ENCODE data around the gene SNX18. TPM values are rescaled to one million over a fixed set of nuclear protein-coding genes. Genes with fewer than 3 reads are reported as not detected.

The SNX18 gene
- total and polyA plus RNA-seq, 2 experiments from 2014 or later, result 4.7 to 33.0 TPM

DNA sequence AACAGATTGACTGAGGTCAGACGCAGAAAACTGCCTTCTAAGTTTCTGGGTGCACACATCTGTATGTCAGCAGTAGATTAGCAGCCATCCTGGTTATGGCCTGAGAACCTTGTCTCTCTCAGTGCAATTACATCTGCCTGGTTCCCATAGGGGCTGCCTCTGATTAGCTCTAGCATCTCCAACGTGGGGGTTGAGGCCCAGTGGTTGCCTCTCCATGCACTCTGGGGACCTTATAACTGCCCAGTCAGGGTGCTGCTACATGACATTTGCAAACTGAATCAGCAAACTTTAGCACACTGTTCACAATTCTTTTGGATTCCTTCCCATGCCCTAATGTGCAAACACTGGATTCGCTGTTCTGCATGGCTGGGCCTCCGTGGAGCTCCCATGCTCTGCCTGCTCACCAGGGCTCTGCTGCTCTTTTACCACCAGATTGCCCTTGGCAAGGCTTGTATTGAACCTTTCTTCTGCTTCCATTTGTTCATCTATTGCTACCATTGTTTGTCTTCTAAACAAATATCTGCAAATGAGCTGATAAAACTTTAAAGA is 36.2 kb downstream of the SNX18 start (continued):
- TF ChIP-seq, protein P1, sequence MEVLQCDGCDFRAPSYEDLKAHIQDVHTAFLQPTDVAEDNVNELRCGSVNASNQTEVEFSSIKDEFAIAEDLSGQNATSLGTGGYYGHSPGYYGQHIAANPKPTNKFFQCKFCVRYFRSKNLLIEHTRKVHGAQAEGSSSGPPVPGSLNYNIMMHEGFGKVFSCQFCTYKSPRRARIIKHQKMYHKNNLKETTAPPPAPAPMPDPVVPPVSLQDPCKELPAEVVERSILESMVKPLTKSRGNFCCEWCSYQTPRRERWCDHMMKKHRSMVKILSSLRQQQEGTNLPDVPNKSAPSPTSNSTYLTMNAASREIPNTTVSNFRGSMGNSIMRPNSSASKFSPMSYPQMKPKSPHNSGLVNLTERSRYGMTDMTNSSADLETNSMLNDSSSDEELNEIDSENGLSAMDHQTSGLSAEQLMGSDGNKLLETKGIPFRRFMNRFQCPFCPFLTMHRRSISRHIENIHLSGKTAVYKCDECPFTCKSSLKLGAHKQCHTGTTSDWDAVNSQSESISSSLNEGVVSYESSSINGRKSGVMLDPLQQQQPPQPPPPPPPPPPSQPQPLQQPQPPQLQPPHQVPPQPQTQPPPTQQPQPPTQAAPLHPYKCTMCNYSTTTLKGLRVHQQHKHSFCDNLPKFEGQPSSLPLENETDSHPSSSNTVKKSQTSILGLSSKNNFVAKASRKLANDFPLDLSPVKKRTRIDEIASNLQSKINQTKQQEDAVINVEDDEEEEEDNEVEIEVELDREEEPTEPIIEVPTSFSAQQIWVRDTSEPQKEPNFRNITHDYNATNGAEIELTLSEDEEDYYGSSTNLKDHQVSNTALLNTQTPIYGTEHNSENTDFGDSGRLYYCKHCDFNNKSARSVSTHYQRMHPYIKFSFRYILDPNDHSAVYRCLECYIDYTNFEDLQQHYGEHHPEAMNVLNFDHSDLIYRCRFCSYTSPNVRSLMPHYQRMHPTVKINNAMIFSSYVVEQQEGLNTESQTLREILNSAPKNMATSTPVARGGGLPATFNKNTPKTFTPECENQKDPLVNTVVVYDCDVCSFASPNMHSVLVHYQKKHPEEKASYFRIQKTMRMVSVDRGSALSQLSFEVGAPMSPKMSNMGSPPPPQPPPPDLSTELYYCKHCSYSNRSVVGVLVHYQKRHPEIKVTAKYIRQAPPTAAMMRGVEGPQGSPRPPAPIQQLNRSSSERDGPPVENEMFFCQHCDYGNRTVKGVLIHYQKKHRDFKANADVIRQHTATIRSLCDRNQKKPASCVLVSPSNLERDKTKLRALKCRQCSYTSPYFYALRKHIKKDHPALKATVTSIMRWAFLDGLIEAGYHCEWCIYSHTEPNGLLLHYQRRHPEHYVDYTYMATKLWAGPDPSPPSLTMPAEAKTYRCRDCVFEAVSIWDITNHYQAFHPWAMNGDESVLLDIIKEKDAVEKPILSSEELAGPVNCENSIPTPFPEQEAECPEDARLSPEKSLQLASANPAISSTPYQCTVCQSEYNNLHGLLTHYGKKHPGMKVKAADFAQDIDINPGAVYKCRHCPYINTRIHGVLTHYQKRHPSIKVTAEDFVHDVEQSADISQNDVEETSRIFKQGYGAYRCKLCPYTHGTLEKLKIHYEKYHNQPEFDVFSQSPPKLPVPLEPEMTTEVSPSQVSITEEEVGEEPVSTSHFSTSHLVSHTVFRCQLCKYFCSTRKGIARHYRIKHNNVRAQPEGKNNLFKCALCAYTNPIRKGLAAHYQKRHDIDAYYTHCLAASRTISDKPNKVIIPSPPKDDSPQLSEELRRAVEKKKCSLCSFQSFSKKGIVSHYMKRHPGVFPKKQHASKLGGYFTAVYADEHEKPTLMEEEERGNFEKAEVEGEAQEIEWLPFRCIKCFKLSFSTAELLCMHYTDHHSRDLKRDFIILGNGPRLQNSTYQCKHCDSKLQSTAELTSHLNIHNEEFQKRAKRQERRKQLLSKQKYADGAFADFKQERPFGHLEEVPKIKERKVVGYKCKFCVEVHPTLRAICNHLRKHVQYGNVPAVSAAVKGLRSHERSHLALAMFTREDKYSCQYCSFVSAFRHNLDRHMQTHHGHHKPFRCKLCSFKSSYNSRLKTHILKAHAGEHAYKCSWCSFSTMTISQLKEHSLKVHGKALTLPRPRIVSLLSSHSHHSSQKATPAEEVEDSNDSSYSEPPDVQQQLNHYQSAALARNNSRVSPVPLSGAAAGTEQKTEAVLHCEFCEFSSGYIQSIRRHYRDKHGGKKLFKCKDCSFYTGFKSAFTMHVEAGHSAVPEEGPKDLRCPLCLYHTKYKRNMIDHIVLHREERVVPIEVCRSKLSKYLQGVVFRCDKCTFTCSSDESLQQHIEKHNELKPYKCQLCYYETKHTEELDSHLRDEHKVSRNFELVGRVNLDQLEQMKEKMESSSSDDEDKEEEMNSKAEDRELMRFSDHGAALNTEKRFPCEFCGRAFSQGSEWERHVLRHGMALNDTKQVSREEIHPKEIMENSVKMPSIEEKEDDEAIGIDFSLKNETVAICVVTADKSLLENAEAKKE (CRISPR knock-in tag; IDR thresholded peaks at IDR 0.05), result no peak
- no peak for TF ChIP-seq POLR2AphosphoS5 (IDR thresholded peaks at IDR 0.05; ENCODE audit: low read depth)

DNA sequence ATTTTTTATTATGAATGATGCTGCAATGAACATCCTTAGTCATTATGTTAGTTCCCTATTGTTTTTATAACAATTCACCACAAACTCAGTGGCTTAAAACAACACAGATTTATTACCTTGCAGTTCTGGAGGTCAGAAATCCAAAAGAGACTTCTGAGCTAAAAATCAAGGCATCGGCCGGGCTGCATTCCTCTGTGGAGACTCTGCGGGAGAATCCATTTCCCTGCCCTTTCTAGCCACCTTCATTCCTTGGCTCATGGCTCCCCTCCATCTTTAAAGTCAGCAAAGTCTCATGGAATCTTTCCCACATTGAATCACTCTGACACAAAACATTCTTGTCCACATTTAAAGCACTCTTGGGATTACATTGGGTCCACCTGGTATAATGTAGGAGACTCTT is 38.6 kb downstream of the SNX18 start:
- no peak overlapping the region for H3K27ac Mint-ChIP-seq
- 0 out of 3 replicates have a peak, but pooled peaks cover 4% of the 10 kb centered on the region for H3K9me3 Mint-ChIP-seq
- no peak for TF ChIP-seq NANOG (IDR thresholded peaks at IDR 0.05; ENCODE audit: borderline replicate concordance)
- no peak for TF ChIP-seq JUNB (IDR thresholded peaks at IDR 0.05; ENCODE audit: unreplicated experiment)
- no peak for TF ChIP-seq ZNF331 (CRISPR knock-in tag; IDR thresholded peaks at IDR 0.05; ENCODE audit: low read depth)
- TF ChIP-seq STAT1 (IDR thresholded peaks at IDR 0.05; ENCODE audit: unreplicated experiment), result no peak
- no peak for TF ChIP-seq CREB1 (CRISPR knock-in tag; IDR thresholded peaks at IDR 0.05; ENCODE audit: low read depth)
- no peak for TF ChIP-seq ZNF114 (CRISPR knock-in tag; IDR thresholded peaks at IDR 0.05)
- TF ChIP-seq, protein P2, sequence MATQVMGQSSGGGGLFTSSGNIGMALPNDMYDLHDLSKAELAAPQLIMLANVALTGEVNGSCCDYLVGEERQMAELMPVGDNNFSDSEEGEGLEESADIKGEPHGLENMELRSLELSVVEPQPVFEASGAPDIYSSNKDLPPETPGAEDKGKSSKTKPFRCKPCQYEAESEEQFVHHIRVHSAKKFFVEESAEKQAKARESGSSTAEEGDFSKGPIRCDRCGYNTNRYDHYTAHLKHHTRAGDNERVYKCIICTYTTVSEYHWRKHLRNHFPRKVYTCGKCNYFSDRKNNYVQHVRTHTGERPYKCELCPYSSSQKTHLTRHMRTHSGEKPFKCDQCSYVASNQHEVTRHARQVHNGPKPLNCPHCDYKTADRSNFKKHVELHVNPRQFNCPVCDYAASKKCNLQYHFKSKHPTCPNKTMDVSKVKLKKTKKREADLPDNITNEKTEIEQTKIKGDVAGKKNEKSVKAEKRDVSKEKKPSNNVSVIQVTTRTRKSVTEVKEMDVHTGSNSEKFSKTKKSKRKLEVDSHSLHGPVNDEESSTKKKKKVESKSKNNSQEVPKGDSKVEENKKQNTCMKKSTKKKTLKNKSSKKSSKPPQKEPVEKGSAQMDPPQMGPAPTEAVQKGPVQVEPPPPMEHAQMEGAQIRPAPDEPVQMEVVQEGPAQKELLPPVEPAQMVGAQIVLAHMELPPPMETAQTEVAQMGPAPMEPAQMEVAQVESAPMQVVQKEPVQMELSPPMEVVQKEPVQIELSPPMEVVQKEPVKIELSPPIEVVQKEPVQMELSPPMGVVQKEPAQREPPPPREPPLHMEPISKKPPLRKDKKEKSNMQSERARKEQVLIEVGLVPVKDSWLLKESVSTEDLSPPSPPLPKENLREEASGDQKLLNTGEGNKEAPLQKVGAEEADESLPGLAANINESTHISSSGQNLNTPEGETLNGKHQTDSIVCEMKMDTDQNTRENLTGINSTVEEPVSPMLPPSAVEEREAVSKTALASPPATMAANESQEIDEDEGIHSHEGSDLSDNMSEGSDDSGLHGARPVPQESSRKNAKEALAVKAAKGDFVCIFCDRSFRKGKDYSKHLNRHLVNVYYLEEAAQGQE (IDR thresholded peaks at IDR 0.05; ENCODE audit: unreplicated experiment), result no peak
- TF ChIP-seq POLR2AphosphoS5 (IDR thresholded peaks at IDR 0.05; ENCODE audit: low read depth), result no peak

More for the DNA sequence above, 38.6 kb downstream of the SNX18 start:
- Mint-ChIP-seq H3K36me3 (ENCODE audit: low read depth) (peaks cover 3% of the 10 kb centered on the region; the same call in 1 of the 3 replicates), H3K4me3 (no peak overlapping the region), H3K4me1 (no peaks in the 10 kb centered on the region; the same call in 2 of the 3 replicates), H3K27me3 (ENCODE audit: insufficient read depth, low read depth, poor library complexity) (peaks cover 2% of the 10 kb centered on the region)
- Histone ChIP-seq H2AFZ (no peak overlapping the region), H4K20me1 (replicated peaks; ENCODE audit: insufficient read depth) (no peaks in the 10 kb centered on the region), H3K27ac (ENCODE audit: low read depth) (no peak overlapping the region), H3K9me2 (ENCODE audit: insufficient read depth) (no peaks in the 10 kb centered on the region), H3K4me3 (no peak overlapping the region), H3K79me2 (replicated peaks; ENCODE audit: insufficient read depth) (no peaks in the 10 kb centered on the region), H3K4me2 (no peak overlapping the region), H3K27me3 (ENCODE audit: insufficient read depth) (no peaks in the 10 kb centered on the region), H3K36me3 (ENCODE audit: insufficient read depth) (no peaks in the 10 kb centered on the region), H3F3A (replicated peaks; ENCODE audit: low read depth) (no peaks in the 10 kb centered on the region), H3K4me1 (ENCODE audit: insufficient read depth) (no peaks in the 10 kb centered on the region)
- DNase-seq (ENCODE audit: low spot score) (no peak), ATAC-seq (no peak)

Data from GM23338 (cell line).